Small intestine (tissue), 7 donors: Measurements from ENCODE around the gene IFT122. TPM values are rescaled to one million over a fixed set of nuclear protein-coding genes. Genes with fewer than 3 reads are reported as not detected.
"Not testable (repeated sequence)": the region's sequence is repeated elsewhere in the genome, so short reads cannot be mapped to it uniquely, and the experiment has no call there.

Source experiments
- DNase-seq, 2 donors: peaks; one replicate each; pipeline versions ENCODE4 v3.0.0 to v3.0.0-alpha.2; 2013
- FAIRE-seq: peaks from 2 replicates; lab custom pipeline; 2012; peaks lifted over from hg19 to GRCh38; lab: Jason Lieb, UNC
- H3K27ac ChIP-seq, 3 donors: one replicate each; pipeline ENCODE4 v1.5.1; 2013; ENCODE audit warnings: low read length in 2 of 3, mild to moderate bottlenecking in 2 of 3, control low read depth in 1 of 3, inconsistent platforms in 1 of 3, low read depth in 1 of 3, moderate library complexity in 1 of 3
- H3K27me3 ChIP-seq, 3 donors: one replicate each; pipeline ENCODE4 v1.6.1; 2013; ENCODE audit warnings: low read length in 3 of 3, inconsistent platforms in 1 of 3; ENCODE audit not compliant: control insufficient read depth in 3 of 3, insufficient read depth in 3 of 3
- H3K36me3 ChIP-seq, 3 donors: one replicate each; pipeline ENCODE4 v1.6.1; 2013; ENCODE audit warnings: low read length in 3 of 3, inconsistent platforms in 1 of 3, low read depth in 1 of 3, mild to moderate bottlenecking in 1 of 3, moderate library complexity in 1 of 3; ENCODE audit not compliant: control insufficient read depth in 3 of 3, insufficient read depth in 2 of 3
- H3K4me1 ChIP-seq, 3 donors: one replicate each; pipeline ENCODE4 v1.6.1; 2013; ENCODE audit warnings: low read length in 2 of 3, inconsistent platforms in 1 of 3, low read depth in 1 of 3, mild to moderate bottlenecking in 1 of 3, moderate library complexity in 1 of 3; ENCODE audit not compliant: control insufficient read depth in 3 of 3, insufficient read depth in 2 of 3
- H3K4me3 ChIP-seq, 3 donors: one replicate each; pipeline ENCODE4 v1.5.1; 2013; ENCODE audit warnings: low read length in 3 of 3, control low read depth in 1 of 3, inconsistent platforms in 1 of 3, low read depth in 1 of 3, mild to moderate bottlenecking in 1 of 3, moderate library complexity in 1 of 3
- H3K9me3 ChIP-seq, 2 donors: one replicate each; pipeline ENCODE4 v1.6.1; 2013; ENCODE audit warnings: low read depth in 1 of 2, low read length in 1 of 2; ENCODE audit not compliant: control insufficient read depth in 2 of 2, insufficient read depth in 1 of 2
- WGBS, 3 donors: extraction: QIAGEN DNeasy Blood & Tissue Kit; methylation state at CpG; one replicate each; pipeline ENCODE4 v1.1.7; 2013; 5-methylcytosine and 5-hydroxymethylcytosine counted together
- polyA plus RNA-seq, 4 donors: library from polyadenylated mRNA; stranded (reverse) in 3 of 4; unstranded in 1 of 4; fragments of 200-250 nt in 3 of 4; fragments of 120-200 nt in 1 of 4; gene quantifications; one replicate each; pipeline versions ENCODE4 v1.2.1 to v1.2.3, GENCODE V29; 2013
- donor health status: healthy with polysubstance abuse.
- donor health status: control.
- donor health status: control.
- donor health status: Bipolar disorder and iron deficiency.
- donor health status: healthy.

IFT122 gene
- polyA plus RNA-seq, 4 donors = 5.1 to 31.9 (median 9.1) TPM

GRCh38 chr3:129513705-129514104 is 73.7 kb downstream of the IFT122 start:
- no peak overlapping the region for H3K27ac ChIP-seq
- H3K4me3 ChIP-seq = no peak overlapping the region
- FAIRE-seq = no peak
- H3K36me3 ChIP-seq = peaks cover 0 to 79% (median 0%) of the 10 kb centered on the region in 3 donors
- H3K27me3 ChIP-seq = no peaks in the 10 kb centered on the region
- no peaks in the 10 kb centered on the region for H3K4me1 ChIP-seq
- H3K9me3 ChIP-seq = no peaks in the 10 kb centered on the region
- 91 to 95% (median 94%) methylated on average over 8 of the region's 8 CpGs for WGBS, 3 donors
- DNase-seq = no peak

DNA sequence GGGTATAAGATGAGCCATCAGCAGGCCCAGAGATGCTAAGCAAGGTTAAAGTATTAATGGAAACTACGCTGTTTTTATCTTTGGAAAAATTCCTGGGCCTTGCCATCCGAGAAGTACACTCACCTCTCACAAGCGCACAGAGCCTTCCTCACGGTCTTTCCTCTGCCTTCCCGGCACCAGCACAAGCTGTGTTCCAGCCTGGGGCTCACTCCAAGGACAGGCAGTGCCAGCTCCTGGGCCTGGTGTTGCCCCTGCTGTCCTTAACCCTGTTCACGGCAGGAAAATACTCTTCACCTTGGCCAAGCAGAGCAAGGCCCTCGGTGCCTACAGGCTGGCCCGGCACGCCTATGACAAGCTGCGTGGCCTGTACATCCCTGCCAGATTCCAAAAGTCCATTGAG is 74.1 kb downstream of the IFT122 start:
- Histone ChIP-seq H3K4me3 (no peak overlapping the region), H3K27me3 (no peaks in the 10 kb centered on the region), H3K4me1 (no peaks in the 10 kb centered on the region), H3K36me3 (peaks cover 0 to 81% (median 0%) of the 10 kb centered on the region in 3 donors), H3K27ac (no peak overlapping the region), H3K9me3 (no peaks in the 10 kb centered on the region)
- DNase-seq (no peak), FAIRE-seq (no peak)
- 90 to 96% (median 95%) methylated on average over 10 of the region's 10 CpGs for WGBS, 3 donors

DNA sequence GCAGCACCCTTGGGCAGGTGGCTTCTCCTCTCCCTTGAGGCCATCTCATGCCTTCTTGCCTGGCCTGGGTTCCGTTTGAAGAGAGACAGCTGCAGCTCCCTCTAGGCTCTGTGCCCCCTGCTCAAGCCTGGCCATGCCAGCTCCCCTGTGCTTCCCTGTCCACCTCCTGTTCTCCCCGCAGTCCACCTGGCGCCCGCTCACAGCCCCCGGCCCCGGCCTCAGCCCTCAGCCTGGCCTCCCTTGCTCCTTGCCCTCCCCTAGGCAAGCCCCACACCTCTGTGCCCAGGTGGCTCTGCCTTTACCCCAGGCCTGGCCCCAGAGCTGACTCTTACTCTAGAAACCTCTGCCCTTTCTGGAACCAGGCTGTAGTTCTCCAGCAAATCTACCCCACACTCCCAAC is 74.5 kb downstream of the IFT122 start:
- no peaks in the 10 kb centered on the region for H3K9me3 ChIP-seq
- FAIRE-seq = no peak
- no peaks in the 10 kb centered on the region for H3K27me3 ChIP-seq
- no peak overlapping the region for H3K27ac ChIP-seq
- no peak overlapping the region for H3K4me3 ChIP-seq
- DNase-seq = no peak
- 89 to 98% (median 93%) methylated on average over 5 to 6 of the region's 6 CpGs for WGBS, 3 donors
- H3K4me1 ChIP-seq = no peaks in the 10 kb centered on the region
- H3K36me3 ChIP-seq = peaks cover 0 to 86% (median 0%) of the 10 kb centered on the region in 3 donors

DNA sequence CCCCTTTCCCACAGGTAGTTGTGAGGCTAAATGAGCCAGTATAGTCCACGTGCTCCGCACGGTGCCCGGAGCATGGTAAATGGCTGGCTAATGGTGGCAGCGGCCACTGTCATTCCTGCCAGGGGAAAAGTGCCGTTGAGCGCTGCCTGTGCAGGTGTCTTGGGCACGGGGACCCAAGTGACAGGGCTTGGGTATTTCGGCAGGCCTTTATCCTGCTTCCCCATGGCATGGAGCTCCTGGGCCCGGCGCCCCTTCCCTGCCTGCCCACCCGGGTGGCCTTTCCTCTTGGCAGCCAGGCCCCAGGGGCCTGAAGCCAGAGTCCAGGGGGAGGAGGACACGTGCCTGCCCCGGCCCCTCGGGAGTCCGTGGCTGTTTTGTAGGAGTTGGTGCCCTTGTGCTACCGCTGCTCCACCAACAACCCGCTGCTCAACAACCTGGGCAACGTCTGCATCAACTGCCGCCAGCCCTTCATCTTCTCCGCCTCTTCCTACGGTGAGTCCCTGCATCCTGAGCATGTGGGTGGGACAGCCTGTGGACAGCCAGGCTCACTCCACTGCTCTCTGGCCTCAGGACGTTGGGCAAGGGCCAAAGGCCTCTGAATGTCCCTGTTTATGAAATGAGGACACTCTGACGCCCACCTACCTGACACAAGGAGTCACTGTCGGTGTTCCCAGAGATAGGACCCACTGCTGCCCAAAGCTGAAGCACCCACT is 75.2 kb downstream of the IFT122 start:
- FAIRE-seq, H3K27ac ChIP-seq, H3K9me3 ChIP-seq, H3K4me3 ChIP-seq, H3K4me1 ChIP-seq, H3K27me3 ChIP-seq, DNase-seq: not testable (repeated sequence)
- 90 to 94% (median 92%) methylated on average over 12 to 22 of the region's 25 CpGs for WGBS, 3 donors
- peaks cover 0 to 87% (median 0%) of the 10 kb centered on the region in 3 donors for H3K36me3 ChIP-seq

DNA sequence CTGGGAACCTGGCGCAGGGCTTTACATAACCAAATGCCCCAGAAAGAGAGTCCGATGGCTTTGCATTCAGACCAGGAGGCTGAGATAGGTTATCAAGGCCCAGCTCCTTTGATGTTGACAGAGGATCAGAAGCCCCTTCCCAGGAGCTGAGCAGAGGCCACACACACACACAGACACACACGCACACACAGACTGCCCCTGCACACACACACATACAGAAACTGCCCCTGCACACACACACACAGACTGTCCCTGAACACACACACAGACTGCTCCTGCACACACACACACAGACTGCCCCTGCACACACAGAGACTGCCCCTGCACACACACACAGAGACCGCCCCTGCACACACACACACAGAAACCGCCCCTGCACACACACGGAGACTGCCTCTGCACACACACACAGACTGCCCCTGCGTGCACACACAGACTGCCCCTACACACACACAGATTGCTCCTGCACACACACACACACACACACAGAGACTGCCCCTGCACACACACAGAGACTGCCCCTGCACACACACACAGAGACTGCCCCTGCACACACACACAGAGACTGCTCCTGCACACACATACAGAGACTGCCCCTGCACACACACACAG is 75.9 kb downstream of the IFT122 start:
- not testable (repeated sequence) for FAIRE-seq, H3K9me3 ChIP-seq, H3K4me1 ChIP-seq, H3K27ac ChIP-seq, H3K27me3 ChIP-seq, DNase-seq, H3K4me3 ChIP-seq
- peaks cover 0 to 83% (median 0%) of the 10 kb centered on the region in 3 donors for H3K36me3 ChIP-seq
- 94 to 97% (median 95%) methylated on average over 6 to 7 of the region's 7 CpGs for WGBS, 3 donors

DNA sequence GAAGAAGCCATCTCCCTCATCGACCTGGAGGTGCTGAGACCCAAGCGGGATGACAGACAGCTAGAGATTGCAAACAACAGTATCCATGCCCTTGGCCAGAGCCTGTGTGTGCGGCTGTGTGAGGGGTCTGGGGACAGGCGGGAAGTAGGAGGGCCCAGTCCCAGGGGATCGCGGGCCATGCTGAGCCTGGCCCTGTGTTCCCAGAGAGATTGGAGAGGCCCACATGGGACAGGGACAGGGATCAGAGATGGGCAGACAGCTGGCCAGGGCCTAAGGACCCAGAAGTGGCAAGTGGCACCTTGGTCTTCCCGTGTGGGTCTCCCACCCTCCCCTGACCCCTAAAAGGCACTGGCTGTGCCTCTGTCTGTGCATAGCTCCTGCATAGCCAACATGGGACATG is 77.5 kb downstream of the IFT122 start:
- Histone ChIP-seq H3K9me3 (no peaks in the 10 kb centered on the region), H3K27me3 (no peaks in the 10 kb centered on the region), H3K4me1 (no peaks in the 10 kb centered on the region), H3K27ac (no peak overlapping the region), H3K4me3 (no peak overlapping the region), H3K36me3 (peaks cover 0 to 79% (median 0%) of the 10 kb centered on the region in 3 donors)
- 85 to 93% (median 90%) methylated on average over 7 of the region's 7 CpGs for WGBS, 3 donors
- no peak for DNase-seq
- no peak for FAIRE-seq

GRCh38 chr3:129518038-129518561 is 78.1 kb downstream of the IFT122 start:
- no peaks in the 10 kb centered on the region for H3K4me1 ChIP-seq
- H3K27me3 ChIP-seq = no peaks in the 10 kb centered on the region
- H3K27ac ChIP-seq = no peak overlapping the region
- no peak overlapping the region for H3K4me3 ChIP-seq
- FAIRE-seq (no peak), DNase-seq (no peak)
- WGBS, 3 donors = 87 to 91% (median 89%) methylated on average over 8 of the region's 8 CpGs
- no peaks in the 10 kb centered on the region for H3K9me3 ChIP-seq
- peaks cover 0 to 74% (median 0%) of the 10 kb centered on the region in 3 donors for H3K36me3 ChIP-seq

DNA sequence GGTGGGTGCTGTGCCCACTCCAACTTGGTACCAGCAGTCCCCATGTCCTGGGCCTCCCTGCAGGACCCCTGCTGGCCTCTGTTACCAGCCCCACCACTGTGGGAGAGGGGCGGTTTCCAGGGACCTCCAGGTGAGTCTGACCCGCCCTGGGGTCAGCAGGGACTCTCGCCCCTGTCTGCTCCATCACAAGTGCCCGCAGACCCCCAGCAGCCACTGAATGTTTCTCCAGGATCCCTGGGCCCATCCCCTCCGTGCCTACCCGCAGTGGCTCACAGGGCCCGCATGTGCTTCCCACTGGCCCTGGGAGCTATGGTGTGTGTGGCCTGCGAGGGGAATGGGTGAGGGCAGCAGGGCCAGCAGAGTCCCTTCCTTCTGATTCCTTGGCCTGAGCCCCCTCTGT is 78.6 kb downstream of the IFT122 start:
- H3K36me3 ChIP-seq = peaks cover 0 to 69% (median 0%) of the 10 kb centered on the region in 3 donors
- FAIRE-seq = no peak

More for the DNA sequence above, 78.6 kb downstream of the IFT122 start:
- 93 to 96% (median 95%) methylated on average over 5 to 8 of the region's 8 CpGs for WGBS, 3 donors
- no peaks in the 10 kb centered on the region for H3K27me3 ChIP-seq
- no peak overlapping the region for H3K27ac ChIP-seq
- H3K4me3 ChIP-seq = no peak overlapping the region
- no peak for DNase-seq
- H3K9me3 ChIP-seq = no peaks in the 10 kb centered on the region
- no peaks in the 10 kb centered on the region for H3K4me1 ChIP-seq
